Spleen (tissue), 11 donors: ENCODE measurements around the gene KRT78. TPM values are rescaled to one million over a fixed set of nuclear protein-coding genes. Genes with fewer than 3 reads are reported as not detected.
A peak's percentile ranks its signal among the peaks of the same experiment; 100 is the strongest.

Source experiments
- DNase-seq: peaks from one replicate; pipeline ENCODE4 v3.0.0-alpha.2; 2020
- H3K27ac ChIP-seq, 8 donors: fragments of 200-600 bp; sonication (generic) in 7 of 8; 1 replicate in 4 of 8; 2 replicates in 4 of 8; pipeline versions ENCODE4 v1.5.0 to v1.8.0; 2016 to 2021; ENCODE audit warnings: inconsistent platforms in 4 of 8, mild to moderate bottlenecking in 4 of 8, moderate library complexity in 1 of 8
- H3K27me3 ChIP-seq, 7 donors: fragments of 200-600 bp; sonication (generic) in 6 of 7; replicated peaks in 1 of 7; 1 replicate in 4 of 7; 2 replicates in 3 of 7; pipeline versions ENCODE4 v1.5.0 to v1.8.0; 2016 to 2021; ENCODE audit warnings: inconsistent platforms in 3 of 7, mild to moderate bottlenecking in 1 of 7
- H3K36me3 ChIP-seq, 6 donors: fragments of 200-600 bp; sonication (generic) in 5 of 6; 1 replicate in 4 of 6; 2 replicates in 2 of 6; pipeline versions ENCODE4 v1.5.0 to v1.8.0; 2016 to 2021; ENCODE audit warnings: inconsistent platforms in 2 of 6
- H3K4me1 ChIP-seq, 6 donors: fragments of 200-600 bp; sonication (generic) in 5 of 6; 1 replicate in 3 of 6; 2 replicates in 3 of 6; pipeline versions ENCODE4 v1.5.0 to v1.8.0; 2016 to 2021; ENCODE audit warnings: inconsistent platforms in 3 of 6
- H3K4me3 ChIP-seq, 8 donors: fragments of 200-600 bp; sonication (generic) in 7 of 8; 1 replicate in 4 of 8; 2 replicates in 4 of 8; pipeline versions ENCODE4 v1.5.0 to v1.8.0; 2016 to 2021; ENCODE audit warnings: inconsistent platforms in 4 of 8, mild to moderate bottlenecking in 4 of 8, moderate library complexity in 2 of 8
- H3K9me3 ChIP-seq, 8 donors: fragments of 200-600 bp; sonication (generic) in 7 of 8; 1 replicate in 4 of 8; 2 replicates in 4 of 8; pipeline versions ENCODE4 v1.5.0 to v1.8.0; 2016 to 2021; ENCODE audit warnings: inconsistent platforms in 4 of 8
- CTCF ChIP-seq, 11 experiments: fragments of 200-600 bp in 7 of 11; fragments of 450-650 bp in 4 of 11; sonication (generic) in 4 of 11; IDR thresholded peaks in 8 of 11; conservative IDR thresholded peaks in 3 of 11; 1 replicate in 7 of 11; 2 replicates in 4 of 11; pipeline versions ENCODE4 v1.4.0 to v1.8.0; 2016 to 2021; ENCODE audit warnings: antibody characterized with exemption in 11 of 11, inconsistent platforms in 4 of 11, mild to moderate bottlenecking in 1 of 11
- POLR2A ChIP-seq, 3 donors: fragments of 450-650 bp; IDR thresholded peaks; one replicate each; pipeline ENCODE4 v1.5.1; 2017; ENCODE audit warnings: antibody characterized with exemption in 3 of 3, mild to moderate bottlenecking in 1 of 3
- POLR2AphosphoS5 ChIP-seq, 3 donors: sonication (generic); formaldehyde crosslinking; IDR thresholded peaks; one replicate each; pipeline ENCODE4 v1.5.1; 2017; ENCODE audit warnings: antibody characterized with exemption in 3 of 3
- WGBS, 5 donors: extraction: QIAGEN DNeasy Blood & Tissue Kit in 3 of 5; methylation state at CpG; one replicate each; pipeline versions ENCODE4 v1.1.5 to v1.1.7; 2013 to 2018; 5-methylcytosine and 5-hydroxymethylcytosine counted together
- intact Hi-C: fragments of 100-400 bp; cut with DNase I; formaldehyde crosslinking; loops from one replicate; pipeline ENCODE4 v1.15.0; 2023; ENCODE audit warnings: low total_unique reads
- polyA plus RNA-seq, 3 donors: library from polyadenylated mRNA; stranded (reverse); fragments of 200-250 nt; gene quantifications; one replicate each; pipeline ENCODE4 v1.2.1, GENCODE V29; 2013
- total RNA-seq, 7 donors: library from RNA; depleted of rRNA in 3 of 7; stranded (reverse); fragments of >200 nt in 3 of 7; fragmentation: NEBNext Ultra II Directional in 4 of 7; extraction: Animal tissue kit (Norgen Biotek cat#: 25700) in 4 of 7; gene quantifications; one replicate each; pipeline versions ENCODE4 v1.1.0 to v1.2.1, GENCODE V29; 2016 to 2021
- donor health status: healthy with polysubstance abuse.
- donor health status: DM: no; HTN: no; CAD: no; lungs with moderate emphysema.
- donor health status: DM: no; HTN: no; CAD: no.
- donor health status: Bipolar disorder and iron deficiency.
- donor health status: healthy.
- donor health status: DM: no; HTN: no; CAD: no.
- donor health status: DM: yes; HTN: yes; CAD: no.

The KRT78 gene
- total and polyA plus RNA-seq, 10 donors = 0.24 to 0.83 TPM; not detected in 8

DNA sequence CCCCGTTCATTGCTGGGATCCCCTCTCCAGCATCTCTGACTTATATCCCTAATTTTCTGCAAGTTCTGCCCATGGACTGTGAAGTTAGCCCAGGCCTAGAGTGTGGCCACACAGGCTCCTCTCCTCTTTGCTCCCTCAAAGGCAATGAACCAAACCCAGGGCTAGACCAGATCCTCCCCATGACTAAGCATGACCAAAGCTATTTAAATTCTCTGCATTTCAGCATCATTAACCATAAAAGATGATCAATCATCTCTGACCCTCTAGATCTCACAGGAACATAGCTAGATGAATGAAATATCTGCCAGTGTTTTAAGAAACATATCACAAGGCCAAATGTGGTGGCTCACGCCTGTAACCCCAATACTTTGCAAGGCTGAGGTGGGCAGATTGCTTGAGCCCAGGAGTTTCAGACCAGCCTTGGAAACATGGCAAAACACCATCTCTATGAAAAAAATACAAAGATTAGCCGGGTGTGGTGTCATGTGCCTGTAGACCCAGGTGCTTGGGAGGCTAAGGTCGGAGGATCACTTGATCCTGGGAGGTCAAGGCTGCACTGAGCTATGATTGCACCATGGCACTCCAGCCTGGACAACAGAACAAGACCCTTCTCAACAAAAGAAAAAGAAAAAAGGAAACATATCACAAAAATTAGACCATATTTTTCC is 50.7 kb downstream of the KRT78 start:
- Histone ChIP-seq H3K36me3 (no peaks in the 10 kb centered on the region), H3K4me3 (no peak overlapping the region), H3K4me1 (no peaks in the 10 kb centered on the region), H3K27me3 (peaks cover 0 to 6% (median 0%) of the 10 kb centered on the region in 7 donors), H3K27ac (no peak overlapping the region), H3K9me3 (no peaks in the 10 kb centered on the region)
- 82 to 88% (median 84%) methylated on average over 4 of the region's 4 CpGs for WGBS, 5 donors
- no peak for TF ChIP-seq POLR2A (IDR thresholded peaks at IDR 0.05)
- TF ChIP-seq CTCF (IDR thresholded peaks at IDR 0.05 in 8 of 11, conservative IDR thresholded peaks at IDR 0.05 in 3 of 11) = no peak
- TF ChIP-seq POLR2AphosphoS5 (IDR thresholded peaks at IDR 0.05) = no peak
- intact Hi-C loops = no loop called here
- DNase-seq = peak; percentile 10

DNA sequence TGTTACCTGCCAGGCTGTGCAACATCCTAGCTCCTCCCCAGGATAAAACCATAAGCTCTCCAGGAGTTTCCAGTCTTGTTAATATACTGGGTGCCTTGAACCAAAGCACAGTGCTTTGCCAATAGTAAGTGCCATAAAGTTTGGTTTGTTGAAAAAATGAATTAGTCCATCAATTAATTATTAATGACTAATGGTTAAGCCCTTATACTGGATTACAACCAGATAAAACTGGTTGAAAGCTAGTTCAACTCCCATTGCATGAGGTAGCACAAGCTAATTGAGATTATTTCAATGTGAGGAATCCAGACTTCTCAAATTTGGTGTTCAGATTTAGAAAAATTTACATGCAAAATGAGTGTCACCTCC is 51.3 kb downstream of the KRT78 start:
- Histone ChIP-seq H3K27ac (no peak overlapping the region), H3K4me3 (no peak overlapping the region), H3K9me3 (no peaks in the 10 kb centered on the region), H3K4me1 (no peaks in the 10 kb centered on the region), H3K27me3 (peaks cover 0 to 6% (median 0%) of the 10 kb centered on the region in 7 donors), H3K36me3 (no peaks in the 10 kb centered on the region)
- intact Hi-C loops = no loop called here
- no peak for DNase-seq
- TF ChIP-seq POLR2A (IDR thresholded peaks at IDR 0.05) = no peak
- TF ChIP-seq CTCF (IDR thresholded peaks at IDR 0.05 in 8 of 11, conservative IDR thresholded peaks at IDR 0.05 in 3 of 11) = no peak
- TF ChIP-seq POLR2AphosphoS5 (IDR thresholded peaks at IDR 0.05) = no peak

DNA sequence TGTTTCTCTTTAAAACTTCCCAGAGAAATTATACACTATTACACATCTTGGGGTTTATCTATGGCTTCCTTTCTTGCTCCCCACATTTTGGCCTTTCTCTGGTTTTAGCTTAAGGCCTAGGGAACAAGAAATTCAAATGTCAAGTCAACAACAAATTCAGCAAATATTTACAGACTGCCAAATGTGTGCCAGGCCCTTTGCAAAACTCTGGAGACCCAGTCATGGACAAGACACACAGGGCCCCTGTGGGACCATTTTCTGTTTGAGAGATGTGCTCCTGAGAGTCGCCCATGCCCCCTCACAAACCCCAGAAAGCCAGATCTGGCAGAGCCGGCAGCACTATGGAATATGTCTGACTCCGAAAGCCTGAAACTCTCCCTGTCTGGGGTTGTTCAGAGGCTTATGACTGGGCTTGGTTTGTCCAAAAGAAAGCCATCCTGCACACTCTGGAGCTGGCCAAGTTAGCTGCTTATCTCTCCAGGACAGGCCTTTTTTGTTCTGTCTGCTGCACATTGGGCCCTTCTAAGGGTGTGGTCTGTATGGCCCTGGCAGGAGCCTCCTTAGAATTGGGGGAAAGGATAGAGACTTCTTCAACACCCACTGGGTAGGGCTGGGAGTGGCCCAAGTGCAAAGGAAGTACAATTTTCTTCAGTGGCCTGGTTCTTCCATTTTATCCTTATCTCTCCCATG is 51.8 kb downstream of the KRT78 start:
- H3K36me3 ChIP-seq = no peaks in the 10 kb centered on the region
- H3K4me3 ChIP-seq = no peak overlapping the region
- no peak overlapping the region for H3K27ac ChIP-seq
- WGBS, 5 donors = 74 to 90% (median 76%) methylated on average over 3 of the region's 3 CpGs
- H3K9me3 ChIP-seq = no peaks in the 10 kb centered on the region
- intact Hi-C loops = no loop called here
- DNase-seq = peak; percentile 15
- peaks cover 0 to 7% (median 0%) of the 10 kb centered on the region in 7 donors for H3K27me3 ChIP-seq
- no peak for TF ChIP-seq POLR2A (IDR thresholded peaks at IDR 0.05)
- TF ChIP-seq POLR2AphosphoS5 (IDR thresholded peaks at IDR 0.05) = no peak
- no peak for TF ChIP-seq CTCF (IDR thresholded peaks at IDR 0.05 in 8 of 11, conservative IDR thresholded peaks at IDR 0.05 in 3 of 11)
- H3K4me1 ChIP-seq = no peaks in the 10 kb centered on the region

DNA sequence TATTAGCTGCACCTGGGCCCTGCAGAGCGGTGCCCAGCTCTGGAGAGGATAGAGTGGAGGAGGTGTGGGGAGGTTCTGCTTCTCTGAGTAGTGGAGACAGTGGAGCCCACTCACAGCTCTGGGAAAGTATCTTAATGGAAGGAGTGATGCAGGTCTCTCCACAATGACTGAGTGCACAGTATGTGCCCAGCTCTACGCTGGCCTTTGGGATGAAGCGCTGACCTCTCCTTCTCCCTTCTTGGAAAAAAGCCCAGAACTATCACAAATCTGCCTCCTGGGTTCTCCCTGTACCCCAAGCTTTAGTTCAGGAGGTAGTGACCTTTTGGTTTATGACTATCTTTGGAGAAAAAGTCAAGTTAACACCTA is 52.4 kb downstream of the KRT78 start:
- H3K36me3 ChIP-seq = no peaks in the 10 kb centered on the region
- H3K27me3 ChIP-seq = peaks cover 0 to 12% (median 0%) of the 10 kb centered on the region in 7 donors
- no peak for DNase-seq
- no peak overlapping the region for H3K4me3 ChIP-seq
- no peak overlapping the region for H3K27ac ChIP-seq
- WGBS, 5 donors = 91 to 98% (median 92%) methylated on average over 3 of the region's 3 CpGs
- no peaks in the 10 kb centered on the region for H3K4me1 ChIP-seq
- H3K9me3 ChIP-seq = no peaks in the 10 kb centered on the region
- no peak for TF ChIP-seq POLR2A (IDR thresholded peaks at IDR 0.05)
- TF ChIP-seq CTCF (IDR thresholded peaks at IDR 0.05 in 8 of 11, conservative IDR thresholded peaks at IDR 0.05 in 3 of 11) = no peak
- intact Hi-C loops = no loop called here
